Cardiac fibroblast (primary cell): ENCODE measurements around the gene FRA10AC1.

Experiments
- DNase-seq, 2 donors: peaks; one replicate each; pipeline versions ENCODE4 v3.0.0 to v3.0.0-alpha.2; 2010; ENCODE audit warnings: low read depth in 2 of 2
- H3K4me3 ChIP-seq, 2 donors: replicated peaks in 1 of 2; 1 replicate in 1 of 2; 2 replicates in 1 of 2; pipeline ENCODE4 v1.5.1; 2011; ENCODE audit warnings: low read depth in 2 of 2, low read length in 2 of 2, mild to moderate bottlenecking in 2 of 2, moderate library complexity in 1 of 2
- CTCF ChIP-seq: IDR thresholded peaks from one replicate; pipeline ENCODE4 v1.5.1; 2011; ENCODE audit warnings: low read depth, mild to moderate bottlenecking, low read length, inconsistent platforms

FRA10AC1 gene

GRCh38 chr10:93687737-93688136 lies 14.7 kb downstream of the FRA10AC1 start:
- no peak for TF ChIP-seq CTCF
- DNase-seq: no peak
- H3K4me3 ChIP-seq: no peak overlapping the region

GRCh38 chr10:93680412-93681047 lies 21.9 kb downstream of the FRA10AC1 start:
- peak; percentile 59 to 65 for DNase-seq
- H3K4me3 ChIP-seq: no peak overlapping the region
- TF ChIP-seq CTCF: peak; percentile 16

GRCh38 chr10:93678805-93679587 lies 23.4 kb downstream of the FRA10AC1 start:
- H3K4me3 ChIP-seq: no peak overlapping the region
- no peak for TF ChIP-seq CTCF
- no peak for DNase-seq

GRCh38 chr10:93678386-93678785 lies 24.0 kb downstream of the FRA10AC1 start:
- no peak overlapping the region for H3K4me3 ChIP-seq
- no peak for TF ChIP-seq CTCF
- DNase-seq: no peak

- no peak for TF ChIP-seq CTCF
- no peak for DNase-seq
- H3K4me3 ChIP-seq: no peak overlapping the region
These were observed 28.6 kb downstream of the FRA10AC1 start for GRCh38 chr10:93673791-93674190.

- H3K4me3 ChIP-seq: no peak overlapping the region
- no peak for DNase-seq
- no peak for TF ChIP-seq CTCF
These were observed 29.5 kb downstream of the FRA10AC1 start for GRCh38 chr10:93672890-93673289.
